ENCODE data around the gene ZNF385B. TPM values are rescaled to one million over a fixed set of nuclear protein-coding genes. Genes with fewer than 3 reads are reported as not detected.

The ZNF385B gene
- total RNA-seq, 4 donors from 2014 or later = 0.51 to 2.9 (median 1.7) TPM

- no peak for TF ChIP-seq CTCF (IDR thresholded peaks at IDR 0.05; ENCODE audit: low read depth)
Measured at GRCh38 chr2:179701524-179702110, 159.8 kb downstream of the ZNF385B start.

- no peak for TF ChIP-seq CTCF (IDR thresholded peaks at IDR 0.05; ENCODE audit: low read depth)
Measured at GRCh38 chr2:179695486-179695885, 165.9 kb downstream of the ZNF385B start.

- no peak for TF ChIP-seq CTCF (IDR thresholded peaks at IDR 0.05; ENCODE audit: low read depth)
Measured at GRCh38 chr2:179694963-179695362, 166.4 kb downstream of the ZNF385B start.

DNA sequence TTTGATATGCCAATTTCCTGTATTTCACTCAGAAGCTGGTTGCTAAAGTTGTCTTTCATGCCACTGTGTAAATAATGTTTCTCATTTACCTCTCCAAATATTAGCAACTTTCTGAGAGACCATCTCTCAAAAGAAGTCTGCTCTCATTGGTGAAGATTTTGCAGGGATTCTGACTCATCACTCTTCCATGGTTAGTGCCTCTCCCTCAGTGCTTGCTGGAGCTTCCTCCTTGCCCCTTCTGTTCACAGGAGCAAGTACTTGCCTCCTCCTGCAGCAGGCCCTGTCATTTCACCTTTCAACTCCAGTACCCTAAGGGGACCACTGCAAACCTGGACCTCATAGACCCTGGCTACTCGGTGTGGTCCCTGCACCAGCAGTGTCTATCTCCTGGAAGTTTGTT is 168.8 kb downstream of the ZNF385B start:
- no peak for TF ChIP-seq CTCF (IDR thresholded peaks at IDR 0.05; ENCODE audit: low read depth)

GRCh38 chr2:179692043-179692442 is 169.4 kb downstream of the ZNF385B start:
- TF ChIP-seq CTCF (IDR thresholded peaks at IDR 0.05; ENCODE audit: low read depth) = no peak

GRCh38 chr2:179691235-179691634 is 170.2 kb downstream of the ZNF385B start:
- TF ChIP-seq CTCF (IDR thresholded peaks at IDR 0.05; ENCODE audit: low read depth) = no peak

- TF ChIP-seq CTCF (IDR thresholded peaks at IDR 0.05; ENCODE audit: low read depth) = no peak
Measured at GRCh38 chr2:179686718-179687342, 174.6 kb downstream of the ZNF385B start.
